Ectodermal cell (in vitro differentiated cells): ENCODE results near the gene SMARCC1.

ENCODE experiments used
- H3K27ac ChIP-seq: 2 replicates; pipeline ENCODE4 v1.7.0; 2013; ENCODE audit warnings: mild to moderate bottlenecking, low read depth, low read length; ENCODE audit not compliant: insufficient read depth, poor library complexity, severe bottlenecking
- H3K27me3 ChIP-seq: 2 replicates; pipeline ENCODE4 v1.7.0; 2013; ENCODE audit warnings: mild to moderate bottlenecking, low read length; ENCODE audit not compliant: insufficient read depth, control insufficient read depth, poor library complexity, severe bottlenecking
- H3K36me3 ChIP-seq: one replicate; pipeline ENCODE4 v1.7.0; 2013; ENCODE audit warnings: low read length; ENCODE audit not compliant: control insufficient read depth, insufficient read depth
- H3K4me1 ChIP-seq: one replicate; pipeline ENCODE4 v1.7.0; 2013; ENCODE audit warnings: low read length; ENCODE audit not compliant: control insufficient read depth, insufficient read depth
- H3K4me3 ChIP-seq: 2 replicates; pipeline ENCODE4 v1.7.0; 2013; ENCODE audit warnings: low read depth, low read length, control low read depth; ENCODE audit not compliant: insufficient read depth
- H3K9me3 ChIP-seq: 2 replicates; pipeline ENCODE4 v1.7.0; 2013; ENCODE audit warnings: mild to moderate bottlenecking, low read length, moderate library complexity; ENCODE audit not compliant: control insufficient read depth
- WGBS, 2 experiments: methylation state at CpG; one replicate each; pipeline ENCODE4 v1.1.7; 2013; ENCODE audit warnings: missing lambda C conversion rate in 2 of 2; 5-methylcytosine and 5-hydroxymethylcytosine counted together

SMARCC1 gene

DNA sequence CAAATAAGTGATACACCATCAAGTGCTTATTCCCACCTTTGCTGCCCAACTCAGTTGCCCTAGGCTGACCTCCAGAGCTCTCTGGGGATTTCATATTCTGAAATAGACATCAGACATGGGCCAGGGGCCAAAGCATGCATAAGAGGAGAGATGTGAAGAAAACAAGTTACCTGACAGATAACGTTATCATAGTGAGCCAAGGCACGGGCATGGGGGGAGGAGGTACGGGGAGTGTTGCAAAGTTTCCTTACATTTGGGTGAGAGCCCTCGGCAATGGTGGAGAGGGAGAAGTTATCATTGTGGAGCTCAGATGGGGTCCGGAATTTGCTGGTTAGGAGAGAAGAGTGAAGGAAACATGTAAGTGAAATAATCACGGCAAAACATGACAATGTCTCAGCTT, 212.8 kb downstream of the SMARCC1 start:
- WGBS, 2 experiments: 88 to 90% methylated on average over 6 of the region's 6 CpGs
- peaks cover 9% of the 10 kb centered on the region for H3K4me1 ChIP-seq
- no peaks in the 10 kb centered on the region for H3K9me3 ChIP-seq
- no peak overlapping the region for H3K4me3 ChIP-seq
- no peaks in the 10 kb centered on the region for H3K36me3 ChIP-seq
- no peak overlapping the region for H3K27ac ChIP-seq
- no peaks in the 10 kb centered on the region for H3K27me3 ChIP-seq

DNA sequence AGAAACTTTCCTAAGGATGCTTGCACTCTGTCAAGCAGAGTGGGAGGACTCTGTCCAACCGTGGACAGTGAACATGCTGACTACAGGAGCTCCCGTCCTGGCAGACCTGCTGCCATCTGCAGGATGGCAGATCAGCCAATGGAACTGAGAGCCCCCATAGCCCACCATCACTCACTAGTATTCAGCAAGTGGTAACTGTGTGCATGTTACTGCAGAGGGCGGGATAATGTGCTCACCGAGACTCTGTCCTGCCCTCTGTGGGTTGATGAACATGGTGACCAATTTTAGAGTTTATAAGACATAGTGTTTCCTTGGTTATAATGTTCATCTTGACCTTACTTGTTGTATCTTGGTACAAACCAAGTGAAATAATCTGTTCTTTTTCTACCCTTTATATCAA, 214.5 kb downstream of the SMARCC1 start:
- Histone ChIP-seq H3K36me3 (no peaks in the 10 kb centered on the region), H3K4me1 (peaks cover 3% of the 10 kb centered on the region), H3K27ac (no peak overlapping the region), H3K9me3 (no peaks in the 10 kb centered on the region), H3K27me3 (no peaks in the 10 kb centered on the region), H3K4me3 (no peak overlapping the region)
- WGBS, 2 experiments: 87 to 90% methylated on average over 4 of the region's 4 CpGs

GRCh38 chr3:47566667-47567066, 215.0 kb downstream of the SMARCC1 start:
- Histone ChIP-seq H3K4me3 (no peak overlapping the region), H3K27me3 (no peaks in the 10 kb centered on the region), H3K27ac (no peak overlapping the region), H3K9me3 (no peaks in the 10 kb centered on the region), H3K36me3 (no peaks in the 10 kb centered on the region), H3K4me1 (peaks cover 3% of the 10 kb centered on the region)
- 93 to 96% methylated on average over 9 of the region's 9 CpGs for WGBS, 2 experiments

DNA sequence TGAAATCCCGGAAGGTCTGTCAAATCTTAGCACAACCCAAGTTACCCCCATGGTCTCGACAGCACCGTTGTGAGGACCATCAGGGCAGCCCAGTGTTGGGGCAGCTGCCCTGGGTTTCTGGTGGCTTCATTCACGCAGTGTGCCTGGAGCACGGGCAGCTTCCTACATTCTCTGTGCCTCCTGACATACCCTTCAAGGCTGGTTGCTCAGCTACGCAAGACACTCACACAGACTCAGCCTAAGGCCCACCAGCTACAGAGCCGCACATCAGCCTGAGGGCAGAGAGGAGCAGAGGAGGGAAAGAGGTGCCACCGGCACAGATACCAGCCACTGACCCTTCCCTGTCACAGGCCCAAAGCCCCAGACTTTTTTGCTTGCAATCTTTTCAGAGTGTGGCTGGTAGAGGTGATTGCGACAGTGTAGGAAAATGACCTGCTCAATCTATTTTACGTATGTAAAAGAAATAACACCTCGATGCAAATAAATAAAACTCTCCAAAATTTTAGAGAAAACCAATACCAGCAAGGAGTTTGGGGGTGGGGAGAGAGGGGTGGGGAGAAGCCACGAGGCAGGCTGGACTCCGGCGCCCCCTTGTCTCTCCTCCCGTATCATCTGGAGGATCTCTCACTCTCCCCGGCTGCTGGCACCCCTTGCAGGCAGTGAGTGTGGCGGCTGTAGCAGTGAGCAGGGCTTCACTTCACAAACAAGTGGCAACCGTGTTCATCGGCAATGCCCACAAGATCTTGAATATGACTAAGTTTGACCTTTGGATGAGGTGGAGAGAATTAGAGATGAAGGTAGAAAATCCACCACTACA, 215.8 kb downstream of the SMARCC1 start:
- Histone ChIP-seq H3K4me3 (no peak overlapping the region), H3K9me3 (no peaks in the 10 kb centered on the region), H3K36me3 (no peaks in the 10 kb centered on the region), H3K27ac (no peak overlapping the region), H3K4me1 (no peaks in the 10 kb centered on the region), H3K27me3 (no peaks in the 10 kb centered on the region)
- WGBS, 2 experiments: 80 to 81% methylated on average over 16 to 18 of the region's 19 CpGs

GRCh38 chr3:47556351-47556750, 225.3 kb downstream of the SMARCC1 start:
- H3K4me1 ChIP-seq: no peaks in the 10 kb centered on the region
- H3K36me3 ChIP-seq: no peaks in the 10 kb centered on the region
- WGBS, 2 experiments: 85 to 96% methylated on average over 2 of the region's 2 CpGs
- no peak overlapping the region for H3K27ac ChIP-seq
- H3K27me3 ChIP-seq: no peaks in the 10 kb centered on the region
- H3K4me3 ChIP-seq: no peak overlapping the region
- H3K9me3 ChIP-seq: no peaks in the 10 kb centered on the region

DNA sequence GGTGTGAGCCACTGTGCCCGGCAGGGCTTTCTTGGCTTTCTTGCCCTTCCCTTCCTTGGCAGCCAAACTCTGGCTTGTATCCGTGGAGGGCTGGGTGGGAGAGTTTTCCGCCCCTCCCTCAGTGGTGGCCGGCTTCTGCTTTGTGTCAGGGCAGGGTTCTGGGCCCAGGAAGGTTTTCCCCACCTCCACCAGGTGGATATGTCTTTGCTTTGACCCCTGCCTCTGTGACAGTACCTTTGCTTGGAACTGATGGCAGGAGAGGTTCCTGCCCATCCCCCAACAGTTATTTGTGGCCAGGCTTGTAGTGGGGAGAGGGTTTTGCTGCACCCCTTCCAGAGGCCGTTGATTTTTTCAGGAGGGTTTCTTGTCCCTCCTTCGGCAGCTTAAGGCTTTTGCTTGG, 227.4 kb downstream of the SMARCC1 start:
- Histone ChIP-seq H3K9me3 (no peaks in the 10 kb centered on the region), H3K4me1 (no peaks in the 10 kb centered on the region), H3K4me3 (no peak overlapping the region), H3K36me3 (no peaks in the 10 kb centered on the region), H3K27ac (no peak overlapping the region), H3K27me3 (no peaks in the 10 kb centered on the region)
- 79 to 80% methylated on average over 6 of the region's 6 CpGs for WGBS, 2 experiments

GRCh38 chr3:47553407-47553806, 228.3 kb downstream of the SMARCC1 start:
- Histone ChIP-seq H3K27me3 (no peaks in the 10 kb centered on the region), H3K9me3 (no peaks in the 10 kb centered on the region), H3K36me3 (no peaks in the 10 kb centered on the region), H3K4me3 (no peak overlapping the region), H3K27ac (no peak overlapping the region), H3K4me1 (no peaks in the 10 kb centered on the region)
- WGBS, 2 experiments: 79 to 84% methylated on average over 7 of the region's 7 CpGs

DNA sequence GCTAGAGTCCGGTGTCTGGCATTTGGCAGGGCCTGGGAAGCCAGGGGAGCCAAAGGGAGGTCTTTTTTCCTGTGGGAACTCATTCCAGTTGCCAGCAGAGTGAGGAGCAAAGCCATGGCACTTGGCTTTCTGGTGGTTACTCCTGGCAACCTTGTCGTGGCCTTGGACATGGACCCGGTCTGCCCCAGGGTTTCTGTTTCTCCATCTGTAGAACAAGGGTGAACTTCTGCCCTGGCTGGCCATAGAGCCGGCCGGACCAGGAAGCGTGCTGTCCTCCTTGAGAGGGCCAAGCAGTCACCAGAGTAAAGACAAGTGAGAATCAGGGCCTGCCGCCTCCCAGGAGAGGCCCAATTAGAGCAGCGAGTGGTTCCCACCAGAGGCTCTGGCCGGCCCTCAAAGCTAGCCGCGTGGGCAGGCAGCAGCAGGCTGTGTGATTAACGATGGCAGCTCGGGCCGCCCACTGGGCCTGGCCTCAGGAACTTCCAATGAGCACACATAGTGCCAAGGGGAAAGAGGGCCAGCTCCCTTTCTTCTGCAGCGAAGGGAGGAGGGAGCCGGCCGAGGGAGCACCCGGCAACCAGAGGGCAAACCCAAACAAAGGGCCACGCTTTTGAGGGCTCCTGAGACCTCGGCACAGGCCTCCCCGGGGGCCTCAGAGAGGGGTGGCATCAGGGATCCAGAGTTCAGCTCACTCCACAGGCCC, 239.1 kb downstream of the SMARCC1 start:
- H3K9me3 ChIP-seq: no peaks in the 10 kb centered on the region

DNA sequence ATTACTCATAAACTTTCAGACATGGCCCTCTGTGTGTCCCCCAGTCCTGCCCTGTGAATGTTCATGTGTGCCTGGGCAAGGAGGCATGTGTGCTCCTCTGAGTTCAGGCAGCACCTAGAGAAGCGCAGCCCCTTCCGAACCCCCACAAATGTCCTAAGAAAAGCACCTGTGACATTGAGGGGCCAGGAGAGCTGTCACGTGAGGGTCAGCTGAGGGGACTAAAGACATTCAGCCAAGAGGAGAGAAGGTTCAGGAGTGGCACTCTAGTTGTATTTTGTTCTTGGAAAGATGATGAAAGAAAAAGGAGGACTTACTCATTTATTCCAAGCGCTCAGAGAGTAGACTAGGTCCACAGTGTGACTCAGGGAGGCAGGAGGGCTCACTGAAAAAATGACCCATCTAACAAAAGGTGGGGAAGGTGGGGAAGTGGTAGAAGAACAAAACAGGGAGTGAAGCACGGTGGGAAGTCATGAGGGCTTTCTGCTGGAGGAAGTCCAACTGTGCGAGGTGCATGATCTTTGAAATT, 240.0 kb downstream of the SMARCC1 start:
- Histone ChIP-seq H3K27ac (no peak overlapping the region), H3K27me3 (no peaks in the 10 kb centered on the region), H3K4me3 (no peak overlapping the region), H3K36me3 (no peaks in the 10 kb centered on the region), H3K4me1 (peaks cover 2% of the 10 kb centered on the region), H3K9me3 (no peaks in the 10 kb centered on the region)
- 76 to 78% methylated on average over 6 of the region's 6 CpGs for WGBS, 2 experiments

More for the DNA sequence above, 239.1 kb downstream of the SMARCC1 start:
- Histone ChIP-seq H3K27ac (no peak overlapping the region), H3K4me3 (no peak overlapping the region), H3K36me3 (no peaks in the 10 kb centered on the region), H3K4me1 (no peaks in the 10 kb centered on the region), H3K27me3 (no peaks in the 10 kb centered on the region)
- WGBS, 2 experiments: 83 to 85% methylated on average over 21 of the region's 21 CpGs

- WGBS, 2 experiments: 89 to 93% methylated on average over 4 of the region's 4 CpGs
- H3K36me3 ChIP-seq: no peaks in the 10 kb centered on the region
- H3K4me1 ChIP-seq: peaks cover 3% of the 10 kb centered on the region
- no peaks in the 10 kb centered on the region for H3K9me3 ChIP-seq
- no peak overlapping the region for H3K27ac ChIP-seq
- no peak overlapping the region for H3K4me3 ChIP-seq
- no peaks in the 10 kb centered on the region for H3K27me3 ChIP-seq
Observed at GRCh38 chr3:47540281-47540680, 241.4 kb downstream of the SMARCC1 start.
